ENCODE results near the gene ZNF330.

Gene ZNF330

GRCh38 chr4:141246683-141247429, 26.2 kb downstream of the ZNF330 start:
- Mint-ChIP-seq H3K9me3 (no peaks in the 10 kb centered on the region), H3K4me3 (no peak overlapping the region), H3K36me3 (no peaks in the 10 kb centered on the region), H3K27ac (no peak overlapping the region), H3K4me1 (no peaks in the 10 kb centered on the region), H3K27me3 (peaks cover 3% of the 10 kb centered on the region)
- no peak for ATAC-seq (ENCODE audit: low read depth)
- no peak for DNase-seq (ENCODE audit: low spot score in 2 of 2)

- DNase-seq (ENCODE audit: low spot score in 2 of 2) (no peak), ATAC-seq (ENCODE audit: low read depth) (no peak)
- Mint-ChIP-seq H3K27ac (no peak overlapping the region), H3K4me3 (no peak overlapping the region), H3K4me1 (no peaks in the 10 kb centered on the region), H3K27me3 (peaks cover 3% of the 10 kb centered on the region), H3K9me3 (no peaks in the 10 kb centered on the region), H3K36me3 (no peaks in the 10 kb centered on the region)
Measured at GRCh38 chr4:141247430-141247780, 26.7 kb downstream of the ZNF330 start.

GRCh38 chr4:141248029-141248428, 27.3 kb downstream of the ZNF330 start:
- DNase-seq (ENCODE audit: low spot score in 2 of 2) (no peak), ATAC-seq (ENCODE audit: low read depth) (no peak)
- Mint-ChIP-seq H3K27me3 (peaks cover 3% of the 10 kb centered on the region), H3K4me3 (no peak overlapping the region), H3K27ac (no peak overlapping the region), H3K36me3 (no peaks in the 10 kb centered on the region), H3K4me1 (no peaks in the 10 kb centered on the region), H3K9me3 (no peaks in the 10 kb centered on the region)

- DNase-seq (ENCODE audit: low spot score in 2 of 2) (no peak), ATAC-seq (ENCODE audit: low read depth) (no peak)
- H3K27ac Mint-ChIP-seq: no peak overlapping the region
- H3K27me3 Mint-ChIP-seq: peaks cover 3% of the 10 kb centered on the region
- no peaks in the 10 kb centered on the region for H3K9me3 Mint-ChIP-seq
- no peak overlapping the region for H3K4me3 Mint-ChIP-seq
- no peaks in the 10 kb centered on the region for H3K36me3 Mint-ChIP-seq
- H3K4me1 Mint-ChIP-seq: no peaks in the 10 kb centered on the region
Measured at GRCh38 chr4:141248486-141248885, 27.8 kb downstream of the ZNF330 start.

DNA sequence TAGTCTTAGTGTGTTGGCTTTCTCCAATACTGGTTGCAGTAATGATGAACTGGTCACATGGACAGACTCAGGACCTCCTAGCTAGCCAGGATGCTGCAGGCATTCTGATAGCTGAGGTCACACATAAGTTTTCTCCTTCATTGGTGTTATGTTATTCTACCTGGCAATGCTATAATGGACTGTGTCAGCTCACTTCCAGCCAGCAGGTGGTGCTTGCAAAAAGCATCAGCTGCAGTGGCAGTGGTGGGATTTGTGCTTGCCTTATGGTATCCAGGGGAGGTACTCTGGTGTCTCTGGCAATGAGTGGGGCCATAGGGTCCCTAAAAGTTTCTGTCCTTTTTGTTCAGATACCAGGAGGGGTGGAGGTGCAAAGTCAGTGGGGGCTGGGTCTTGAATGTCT, 33.6 kb downstream of the ZNF330 start:
- Mint-ChIP-seq H3K36me3 (no peaks in the 10 kb centered on the region), H3K27ac (no peak overlapping the region), H3K9me3 (no peaks in the 10 kb centered on the region), H3K27me3 (peaks cover 9% of the 10 kb centered on the region), H3K4me1 (no peaks in the 10 kb centered on the region), H3K4me3 (no peak overlapping the region)
- DNase-seq (ENCODE audit: low spot score in 2 of 2): no peak
- ATAC-seq (ENCODE audit: low read depth): no peak

DNA sequence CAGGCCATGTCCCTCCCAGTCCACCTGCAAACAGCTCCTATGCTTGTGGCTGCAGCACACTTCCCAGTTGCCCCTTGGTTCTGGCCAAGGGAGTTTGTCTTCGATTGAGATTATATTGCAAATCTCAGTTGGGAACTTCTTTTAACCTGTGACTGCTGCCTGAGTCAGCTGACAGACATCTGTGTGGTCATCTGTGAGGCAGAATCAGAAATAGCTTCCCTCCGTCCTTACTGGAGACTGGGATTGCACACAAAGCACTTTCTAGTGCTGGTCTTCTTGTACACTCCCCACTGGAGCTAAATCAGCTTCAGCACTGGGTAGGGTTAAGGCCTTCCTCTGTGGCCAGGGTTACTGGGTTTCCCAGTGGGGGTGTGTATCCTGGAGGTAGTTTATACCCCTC, 34.3 kb downstream of the ZNF330 start:
- Mint-ChIP-seq H3K9me3 (no peaks in the 10 kb centered on the region), H3K27me3 (peaks cover 9% of the 10 kb centered on the region), H3K4me1 (no peaks in the 10 kb centered on the region), H3K27ac (no peak overlapping the region), H3K4me3 (no peak overlapping the region), H3K36me3 (no peaks in the 10 kb centered on the region)
- no peak for ATAC-seq (ENCODE audit: low read depth)
- DNase-seq (ENCODE audit: low spot score in 2 of 2): no peak

GRCh38 chr4:141258558-141258957, 37.9 kb downstream of the ZNF330 start:
- H3K36me3 Mint-ChIP-seq: no peaks in the 10 kb centered on the region
- H3K27ac Mint-ChIP-seq: no peak overlapping the region
- H3K9me3 Mint-ChIP-seq: no peaks in the 10 kb centered on the region
- ATAC-seq (ENCODE audit: low read depth): no peak
- H3K4me3 Mint-ChIP-seq: no peak overlapping the region
- no peaks in the 10 kb centered on the region for H3K4me1 Mint-ChIP-seq
- DNase-seq (ENCODE audit: low spot score in 2 of 2): no peak
- H3K27me3 Mint-ChIP-seq: peaks cover 9% of the 10 kb centered on the region

DNA sequence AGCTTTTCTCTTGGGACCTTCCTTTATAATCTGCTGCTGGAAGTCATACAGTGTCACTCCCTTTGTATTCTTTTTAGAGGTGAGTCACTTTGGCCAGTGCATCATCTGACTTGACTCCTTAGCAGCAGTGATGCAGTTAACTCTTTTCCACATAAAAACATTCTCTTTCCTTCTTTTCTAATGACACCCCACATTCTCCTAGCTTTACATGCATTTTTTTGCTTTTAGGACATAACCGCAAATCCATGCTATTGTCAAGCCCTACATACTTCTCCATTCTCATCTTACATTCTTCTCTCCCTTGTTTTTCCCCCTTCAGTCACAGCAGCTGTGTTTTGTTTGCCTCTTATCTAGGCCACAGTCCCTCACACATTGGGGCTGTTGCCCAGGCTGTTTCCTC, 55.1 kb downstream of the ZNF330 start:
- H3K4me3 Mint-ChIP-seq: no peak overlapping the region
- no peak overlapping the region for H3K27ac Mint-ChIP-seq
- H3K36me3 Mint-ChIP-seq: peaks cover 2% of the 10 kb centered on the region
- DNase-seq (ENCODE audit: low spot score in 2 of 2) (no peak), ATAC-seq (ENCODE audit: low read depth) (no peak)
- peaks cover 2% of the 10 kb centered on the region for H3K9me3 Mint-ChIP-seq
- no peaks in the 10 kb centered on the region for H3K4me1 Mint-ChIP-seq
- H3K27me3 Mint-ChIP-seq: peaks cover 5% of the 10 kb centered on the region

- no peaks in the 10 kb centered on the region for H3K36me3 Mint-ChIP-seq
- DNase-seq (ENCODE audit: low spot score in 2 of 2): no peak
Measured at GRCh38 chr4:141283152-141283551, 62.5 kb downstream of the ZNF330 start.

DNA sequence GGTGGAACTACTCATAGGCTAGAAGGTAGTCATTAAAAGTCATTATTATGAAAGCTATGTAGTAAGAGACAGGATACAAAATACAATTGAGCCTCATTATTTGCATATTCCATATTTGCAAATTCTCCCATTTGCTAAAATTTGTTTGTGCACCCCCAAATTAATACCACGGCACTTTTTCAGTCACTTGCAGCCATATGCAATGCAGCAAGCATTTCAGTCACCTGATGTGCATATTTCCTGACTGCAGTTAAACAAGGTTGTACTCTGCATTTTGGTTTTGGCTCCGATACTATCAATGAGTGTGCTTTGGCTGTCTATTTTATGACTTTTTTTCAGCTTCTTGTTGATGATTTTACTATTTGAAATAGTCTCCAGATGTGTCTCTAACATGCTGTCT, 62.9 kb downstream of the ZNF330 start:
- no peak overlapping the region for H3K4me3 Mint-ChIP-seq
- peaks cover 1% of the 10 kb centered on the region for H3K27me3 Mint-ChIP-seq
- H3K9me3 Mint-ChIP-seq: peaks cover 1% of the 10 kb centered on the region
- no peak overlapping the region for H3K27ac Mint-ChIP-seq
- H3K4me1 Mint-ChIP-seq: no peaks in the 10 kb centered on the region
- ATAC-seq (ENCODE audit: low read depth) (no peak), DNase-seq (ENCODE audit: low spot score in 2 of 2) (no peak)
- no peaks in the 10 kb centered on the region for H3K36me3 Mint-ChIP-seq

More at GRCh38 chr4:141283152-141283551, 62.5 kb downstream of the ZNF330 start:
- no peak overlapping the region for H3K27ac Mint-ChIP-seq
- peaks cover 1% of the 10 kb centered on the region for H3K9me3 Mint-ChIP-seq
- no peaks in the 10 kb centered on the region for H3K4me1 Mint-ChIP-seq
- ATAC-seq (ENCODE audit: low read depth): no peak
- H3K27me3 Mint-ChIP-seq: peaks cover 1% of the 10 kb centered on the region
- H3K4me3 Mint-ChIP-seq: no peak overlapping the region
